Measurements from ENCODE around the gene ADAMTS16. TPM values are rescaled to one million over a fixed set of nuclear protein-coding genes. Genes with fewer than 3 reads are reported as not detected.

The ADAMTS16 gene
- polyA plus RNA-seq, 1 experiment, result 0.04 TPM

GRCh38 chr5:5342784-5343183 lies 202.7 kb downstream of the ADAMTS16 start:
- ChIA-PET CTCF (interaction anchor here (0.9 kb wide), 1 partner anchor 8 kb away, joined by 3 read pairs; no protein-coding TSS in a partner anchor), POLR2A (no interaction called here)
- TF ChIP-seq CTCF (IDR thresholded peaks at IDR 0.05; ENCODE audit: insufficient read depth, low read depth, low read length), result no peak
- H3K36me3 ChIP-seq (ENCODE audit: control insufficient read depth, insufficient read depth, low read length), result no peaks in the 10 kb centered on the region
- no peaks in the 10 kb centered on the region for H3K27me3 ChIP-seq (ENCODE audit: control insufficient read depth, insufficient read depth, low read length)
- peak; percentile 31 for DNase-seq (ENCODE audit: low read depth)
- no peak overlapping the region for H3K4me3 ChIP-seq (ENCODE audit: low read depth, low read length)

DNA sequence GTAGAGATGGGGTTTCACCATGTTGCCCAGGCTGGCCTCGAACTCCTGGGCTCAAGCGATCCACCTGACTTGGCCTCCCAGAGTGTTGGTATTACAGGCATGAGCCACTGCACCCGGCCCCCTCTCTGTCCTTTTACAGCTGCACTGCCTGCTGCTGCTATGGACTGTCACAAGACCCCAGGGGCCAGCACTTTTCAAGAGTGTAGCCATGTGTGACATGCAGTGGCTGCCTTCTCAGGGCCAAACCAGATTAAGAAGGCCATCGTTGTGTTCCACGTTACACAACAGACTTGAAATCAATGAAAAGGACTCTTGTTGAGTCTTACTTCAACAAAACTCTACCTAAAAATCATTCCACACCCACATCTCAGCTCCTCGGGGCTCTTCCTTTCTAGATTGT lies 203.4 kb downstream of the ADAMTS16 start:
- ChIA-PET POLR2A (no interaction called here), CTCF (interaction anchor here (0.8 kb wide), 1 partner anchor 18 kb away, joined by 3 read pairs; no protein-coding TSS in a partner anchor)

DNA sequence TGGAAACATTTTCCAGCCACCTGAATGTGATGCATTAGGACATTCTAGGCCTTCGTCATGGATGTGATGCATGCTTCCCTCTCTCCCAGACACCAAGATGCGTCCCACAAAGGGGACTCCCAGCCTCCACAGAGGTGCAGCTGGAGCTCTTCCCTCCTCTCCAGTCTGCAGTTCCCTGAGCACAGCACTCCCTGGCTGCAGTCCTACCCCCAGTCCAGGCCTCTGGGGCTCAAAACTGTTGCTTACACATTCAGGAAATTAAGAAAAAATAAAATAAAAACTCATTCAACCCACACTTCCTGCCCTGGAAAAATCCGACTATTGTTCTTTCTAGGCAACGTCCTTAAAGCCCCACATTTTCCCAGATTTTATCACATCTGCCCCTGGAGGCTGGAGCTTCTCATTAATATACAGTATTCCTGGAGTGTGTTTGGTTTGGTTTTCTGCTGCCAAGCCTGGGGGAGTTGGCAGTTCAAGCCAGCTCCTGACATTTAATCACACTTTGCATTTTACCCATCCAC lies 204.0 kb downstream of the ADAMTS16 start:
- POLR2A ChIA-PET, result no interaction called here

More for the DNA sequence above, 203.4 kb downstream of the ADAMTS16 start:
- H3K36me3 ChIP-seq (ENCODE audit: control insufficient read depth, insufficient read depth, low read length), result no peaks in the 10 kb centered on the region
- H3K4me3 ChIP-seq (ENCODE audit: low read depth, low read length), result no peak overlapping the region
- no peak for DNase-seq (ENCODE audit: low read depth)
- no peak for TF ChIP-seq CTCF (IDR thresholded peaks at IDR 0.05; ENCODE audit: insufficient read depth, low read depth, low read length)
- no peaks in the 10 kb centered on the region; the same call in 1 of the 2 replicates for H3K27me3 ChIP-seq (ENCODE audit: control insufficient read depth, insufficient read depth, low read length)

DNA sequence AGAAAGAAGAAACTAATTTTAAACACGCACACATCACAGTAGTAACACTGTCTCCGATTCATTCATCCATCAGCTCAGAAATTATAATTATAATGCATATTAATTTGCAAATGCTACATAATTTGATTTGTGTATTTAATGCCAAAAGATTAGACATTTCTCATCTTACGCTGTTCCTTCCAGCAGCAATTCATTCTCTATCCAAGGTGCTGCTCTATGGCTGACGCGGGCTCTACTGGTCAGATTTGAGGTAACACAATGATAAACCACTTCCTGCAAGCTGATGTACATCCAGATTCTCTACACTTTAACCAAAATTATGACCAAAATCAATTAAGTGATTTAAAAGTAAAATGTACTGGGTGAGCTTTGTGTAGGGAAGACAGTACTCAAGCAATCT lies 204.5 kb downstream of the ADAMTS16 start:
- ChIA-PET POLR2A (no interaction called here), CTCF (interaction anchor here (0.9 kb wide), 1 partner anchor 10 kb away, joined by 3 read pairs; no protein-coding TSS in a partner anchor)
- DNase-seq (ENCODE audit: low read depth), result no peak
- Histone ChIP-seq H3K36me3 (ENCODE audit: control insufficient read depth, insufficient read depth, low read length) (no peaks in the 10 kb centered on the region), H3K4me3 (ENCODE audit: low read depth, low read length) (no peak overlapping the region), H3K27me3 (ENCODE audit: control insufficient read depth, insufficient read depth, low read length) (no peaks in the 10 kb centered on the region; the same call in 1 of the 2 replicates)
- no peak for TF ChIP-seq CTCF (IDR thresholded peaks at IDR 0.05; ENCODE audit: insufficient read depth, low read depth, low read length)

More for the DNA sequence above, 204.0 kb downstream of the ADAMTS16 start:
- no peak for TF ChIP-seq CTCF (IDR thresholded peaks at IDR 0.05; ENCODE audit: insufficient read depth, low read depth, low read length)
- DNase-seq (ENCODE audit: low read depth), result no peak
- Histone ChIP-seq H3K27me3 (ENCODE audit: control insufficient read depth, insufficient read depth, low read length) (no peaks in the 10 kb centered on the region; the same call in 1 of the 2 replicates), H3K4me3 (ENCODE audit: low read depth, low read length) (no peak overlapping the region), H3K36me3 (ENCODE audit: control insufficient read depth, insufficient read depth, low read length) (no peaks in the 10 kb centered on the region)
- CTCF ChIA-PET, result interaction anchor here (0.8 to 0.9 kb wide), 2 partner anchors 10 to 17 kb away, joined by 3 read pairs; no protein-coding TSS in a partner anchor

GRCh38 chr5:5347442-5347841 lies 207.3 kb downstream of the ADAMTS16 start:
- Histone ChIP-seq H3K4me3 (ENCODE audit: low read depth, low read length) (no peak overlapping the region), H3K36me3 (ENCODE audit: control insufficient read depth, insufficient read depth, low read length) (no peaks in the 10 kb centered on the region), H3K27me3 (ENCODE audit: control insufficient read depth, insufficient read depth, low read length) (no peaks in the 10 kb centered on the region; the same call in 1 of the 2 replicates)
- POLR2A ChIA-PET, result no interaction called here
- TF ChIP-seq CTCF (IDR thresholded peaks at IDR 0.05; ENCODE audit: insufficient read depth, low read depth, low read length), result no peak
- DNase-seq (ENCODE audit: low read depth), result no peak
- CTCF ChIA-PET, result no interaction called here
